Panc1 (cell line): ENCODE measurements around the gene KRT75. TPM values are rescaled to one million over a fixed set of nuclear protein-coding genes. Genes with fewer than 3 reads are reported as not detected.

ENCODE experiments used
- ATAC-seq: fragments of 200-7000 bp; cut with Tn5 transposase; 2 replicates; pipeline ENCODE4 v1.9.1; 2020; ENCODE audit warnings: mild to moderate bottlenecking, moderate library complexity
- BruUV-seq: library from RNA; stranded (reverse); fragments of 400-500 nt; replicated peaks from 2 replicates; lab custom pipeline; 2021; lab: Mats Ljungman, UMichigan
- CTCF ChIA-PET: fragments of 300-600 bp; sonication (Branson Sonifier 250); formaldehyde crosslinking; loops from one replicate; lab custom pipeline; 2022; ENCODE audit warnings: antibody characterized with exemption; lab: Charles Lee
- POLR2A ChIA-PET: fragments of 300-600 bp; sonication (Branson Sonifier 250); formaldehyde crosslinking; loops from one replicate; lab custom pipeline; 2022; ENCODE audit warnings: antibody characterized with exemption; lab: Charles Lee
- DNase-seq: peaks from one replicate; pipeline ENCODE4 v3.0.0-alpha.2; 2010; ENCODE audit warnings: low read depth, low spot score
- H3K27ac ChIP-seq: 2 replicates; pipeline ENCODE4 v1.5.1; 2011; ENCODE audit warnings: mild to moderate bottlenecking, low read length, inconsistent platforms
- H3K27me3 ChIP-seq: fragments of 200-500 bp; sonication (Bioruptor generic); 2 replicates; pipeline ENCODE4 v1.6.0; 2014; ENCODE audit warnings: low read length, inconsistent platforms; ENCODE audit not compliant: control insufficient read depth, insufficient read depth
- H3K36me3 ChIP-seq: fragments of 200-500 bp; sonication (Bioruptor generic); 2 replicates; pipeline ENCODE4 v1.5.1; 2014; ENCODE audit warnings: inconsistent platforms, mild to moderate bottlenecking, low read length, moderate library complexity; ENCODE audit not compliant: control insufficient read depth, insufficient read depth
- H3K4me1 ChIP-seq: 2 replicates; pipeline ENCODE4 v1.5.1; 2011; ENCODE audit warnings: inconsistent platforms, mild to moderate bottlenecking, low read length, moderate library complexity; ENCODE audit not compliant: control insufficient read depth, insufficient read depth
- H3K4me3 ChIP-seq, 2 experiments: 2 replicates each; pipeline ENCODE4 v1.5.1; 2011 to 2012; ENCODE audit warnings: low read depth in 2 of 2, low read length in 2 of 2, mild to moderate bottlenecking in 2 of 2, inconsistent platforms in 1 of 2, moderate library complexity in 1 of 2
- H3K9me3 ChIP-seq: fragments of 200-500 bp; sonication (Bioruptor generic); 2 replicates; pipeline ENCODE4 v1.5.1; 2014; ENCODE audit warnings: low read depth, mild to moderate bottlenecking, inconsistent platforms, low read length, moderate library complexity; ENCODE audit not compliant: control insufficient read depth, insufficient read depth
- POLR2AphosphoS5 ChIP-seq: IDR thresholded peaks from 2 replicates; pipeline ENCODE4 v1.6.1; 2012; ENCODE audit warnings: mild to moderate bottlenecking, low read depth, low read length, moderate library complexity
- SIN3A ChIP-seq: IDR thresholded peaks from 2 replicates; pipeline ENCODE4 v1.6.1; 2012; ENCODE audit warnings: low read depth, mild to moderate bottlenecking, low read length, moderate library complexity, borderline replicate concordance; ENCODE audit not compliant: insufficient read depth
- TCF7L2 ChIP-seq: IDR thresholded peaks from 2 replicates; pipeline ENCODE4 v1.6.1; 2011; ENCODE audit warnings: mild to moderate bottlenecking, low read depth, low read length, inconsistent platforms
- in situ Hi-C: cut with HindIII; loops from 2 replicates; pipeline ENCODE4 v1.10.0; 2016; ENCODE audit warnings: low sequenced_read_pairs, low pct_unique_long_range_greater_than_20kb
- intact Hi-C: fragments of 100-400 bp; cut with micrococcal nuclease; formaldehyde crosslinking; loops from one replicate; pipeline ENCODE4 v1.10.0; 2022; ENCODE audit not compliant: unreplicated experiment
- total RNA-seq: library from RNA; stranded (reverse); gene quantifications from one replicate; pipeline ENCODE4 v1.2.1, GENCODE V29; 2021; ENCODE audit not compliant: unreplicated experiment
- TF ChIP-seq, protein P1 (sequence below), 2 experiments: IDR thresholded peaks; 2 replicates each; pipeline ENCODE4 v1.6.1; 2011 to 2012; ENCODE audit warnings: low read depth in 2 of 2, control low read depth in 1 of 2, low read length in 1 of 2, mild to moderate bottlenecking in 1 of 2, moderate library complexity in 1 of 2; ENCODE audit not compliant: insufficient read depth in 1 of 2
- TF ChIP-seq, protein P2 (sequence below): fragments of 450-650 bp; IDR thresholded peaks from 2 replicates; pipeline ENCODE4 v1.5.1; 2017; ENCODE audit warnings: mild to moderate bottlenecking

The KRT75 gene
- total RNA-seq, 1 experiment from 2014 or later, result 0.15 TPM

DNA sequence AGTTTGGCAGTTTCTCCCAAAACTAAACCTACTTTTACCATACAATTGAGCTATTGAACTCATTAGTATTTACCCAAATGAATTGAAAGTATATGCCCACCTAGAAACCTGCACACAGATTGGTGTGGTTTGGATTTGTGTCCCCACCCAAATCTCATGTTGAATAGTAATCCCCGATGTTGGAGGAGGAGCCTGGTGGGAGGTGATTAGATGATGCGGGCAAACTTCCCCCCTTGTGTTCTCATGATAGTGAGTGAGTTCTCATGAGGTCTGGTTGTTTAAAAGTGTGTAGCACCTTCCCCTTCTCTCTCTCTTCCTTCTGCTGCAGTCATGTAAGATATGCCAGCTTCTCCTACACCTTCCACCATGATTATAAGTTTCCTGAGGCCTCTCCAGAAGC is 43.5 kb upstream of the KRT75 start:
- H3K27me3 ChIP-seq, result peaks cover 3% of the 10 kb centered on the region

GRCh38 chr12:52474212-52474611 is 40.0 kb upstream of the KRT75 start:
- H3K27me3 ChIP-seq, result no peaks in the 10 kb centered on the region; the same call in 1 of the 2 replicates
- ChIA-PET CTCF (no interaction called here), POLR2A (no interaction called here)
- TF ChIP-seq POLR2AphosphoS5, result no peak
- TF ChIP-seq, protein P1, sequence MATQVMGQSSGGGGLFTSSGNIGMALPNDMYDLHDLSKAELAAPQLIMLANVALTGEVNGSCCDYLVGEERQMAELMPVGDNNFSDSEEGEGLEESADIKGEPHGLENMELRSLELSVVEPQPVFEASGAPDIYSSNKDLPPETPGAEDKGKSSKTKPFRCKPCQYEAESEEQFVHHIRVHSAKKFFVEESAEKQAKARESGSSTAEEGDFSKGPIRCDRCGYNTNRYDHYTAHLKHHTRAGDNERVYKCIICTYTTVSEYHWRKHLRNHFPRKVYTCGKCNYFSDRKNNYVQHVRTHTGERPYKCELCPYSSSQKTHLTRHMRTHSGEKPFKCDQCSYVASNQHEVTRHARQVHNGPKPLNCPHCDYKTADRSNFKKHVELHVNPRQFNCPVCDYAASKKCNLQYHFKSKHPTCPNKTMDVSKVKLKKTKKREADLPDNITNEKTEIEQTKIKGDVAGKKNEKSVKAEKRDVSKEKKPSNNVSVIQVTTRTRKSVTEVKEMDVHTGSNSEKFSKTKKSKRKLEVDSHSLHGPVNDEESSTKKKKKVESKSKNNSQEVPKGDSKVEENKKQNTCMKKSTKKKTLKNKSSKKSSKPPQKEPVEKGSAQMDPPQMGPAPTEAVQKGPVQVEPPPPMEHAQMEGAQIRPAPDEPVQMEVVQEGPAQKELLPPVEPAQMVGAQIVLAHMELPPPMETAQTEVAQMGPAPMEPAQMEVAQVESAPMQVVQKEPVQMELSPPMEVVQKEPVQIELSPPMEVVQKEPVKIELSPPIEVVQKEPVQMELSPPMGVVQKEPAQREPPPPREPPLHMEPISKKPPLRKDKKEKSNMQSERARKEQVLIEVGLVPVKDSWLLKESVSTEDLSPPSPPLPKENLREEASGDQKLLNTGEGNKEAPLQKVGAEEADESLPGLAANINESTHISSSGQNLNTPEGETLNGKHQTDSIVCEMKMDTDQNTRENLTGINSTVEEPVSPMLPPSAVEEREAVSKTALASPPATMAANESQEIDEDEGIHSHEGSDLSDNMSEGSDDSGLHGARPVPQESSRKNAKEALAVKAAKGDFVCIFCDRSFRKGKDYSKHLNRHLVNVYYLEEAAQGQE (IDR thresholded peaks at IDR 0.05; ENCODE audit: insufficient read depth in 1 of 2, low read depth in 2 of 2, low read length in 1 of 2), result no peak
- TF ChIP-seq, protein P2, sequence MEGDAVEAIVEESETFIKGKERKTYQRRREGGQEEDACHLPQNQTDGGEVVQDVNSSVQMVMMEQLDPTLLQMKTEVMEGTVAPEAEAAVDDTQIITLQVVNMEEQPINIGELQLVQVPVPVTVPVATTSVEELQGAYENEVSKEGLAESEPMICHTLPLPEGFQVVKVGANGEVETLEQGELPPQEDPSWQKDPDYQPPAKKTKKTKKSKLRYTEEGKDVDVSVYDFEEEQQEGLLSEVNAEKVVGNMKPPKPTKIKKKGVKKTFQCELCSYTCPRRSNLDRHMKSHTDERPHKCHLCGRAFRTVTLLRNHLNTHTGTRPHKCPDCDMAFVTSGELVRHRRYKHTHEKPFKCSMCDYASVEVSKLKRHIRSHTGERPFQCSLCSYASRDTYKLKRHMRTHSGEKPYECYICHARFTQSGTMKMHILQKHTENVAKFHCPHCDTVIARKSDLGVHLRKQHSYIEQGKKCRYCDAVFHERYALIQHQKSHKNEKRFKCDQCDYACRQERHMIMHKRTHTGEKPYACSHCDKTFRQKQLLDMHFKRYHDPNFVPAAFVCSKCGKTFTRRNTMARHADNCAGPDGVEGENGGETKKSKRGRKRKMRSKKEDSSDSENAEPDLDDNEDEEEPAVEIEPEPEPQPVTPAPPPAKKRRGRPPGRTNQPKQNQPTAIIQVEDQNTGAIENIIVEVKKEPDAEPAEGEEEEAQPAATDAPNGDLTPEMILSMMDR, result no peak
- no peak for TF ChIP-seq TCF7L2
- no peak for TF ChIP-seq SIN3A
- intact Hi-C loops (no loop called here), in situ Hi-C loops (no loop called here)
- no peaks in the 10 kb centered on the region for H3K4me1 ChIP-seq
- no peak overlapping the region for H3K4me3 ChIP-seq
- no peaks in the 10 kb centered on the region for H3K36me3 ChIP-seq
- H3K27ac ChIP-seq, result no peak overlapping the region
- BruUV-seq, result no TSS peak
- DNase-seq (no peak), ATAC-seq (no peak)
- no peaks in the 10 kb centered on the region; the same call in 1 of the 2 replicates for H3K9me3 ChIP-seq

More for the DNA sequence above, 43.5 kb upstream of the KRT75 start:
- H3K9me3 ChIP-seq, result no peaks in the 10 kb centered on the region; the same call in 1 of the 2 replicates
- no peaks in the 10 kb centered on the region for H3K36me3 ChIP-seq
- no peak overlapping the region for H3K4me3 ChIP-seq
- no TSS peak for BruUV-seq
- CTCF ChIA-PET, result no interaction called here
- in situ Hi-C loops, result no loop called here
- intact Hi-C loops, result no loop called here
- H3K4me1 ChIP-seq, result no peaks in the 10 kb centered on the region
- ATAC-seq (no peak), DNase-seq (no peak)
- POLR2A ChIA-PET, result interaction anchor here (1.1 kb wide), 1 partner anchor 20 kb away, joined by 3 read pairs; no protein-coding TSS in a partner anchor
- H3K27ac ChIP-seq, result no peak overlapping the region
- TF ChIP-seq TCF7L2, result no peak
- TF ChIP-seq, protein P2, result no peak
- TF ChIP-seq, protein P1 (IDR thresholded peaks at IDR 0.05; ENCODE audit: insufficient read depth in 1 of 2, low read depth in 2 of 2, low read length in 1 of 2), result no peak
- no peak for TF ChIP-seq SIN3A
- TF ChIP-seq POLR2AphosphoS5, result no peak
